Measurements from ENCODE around the gene NFIL3.

DNA sequence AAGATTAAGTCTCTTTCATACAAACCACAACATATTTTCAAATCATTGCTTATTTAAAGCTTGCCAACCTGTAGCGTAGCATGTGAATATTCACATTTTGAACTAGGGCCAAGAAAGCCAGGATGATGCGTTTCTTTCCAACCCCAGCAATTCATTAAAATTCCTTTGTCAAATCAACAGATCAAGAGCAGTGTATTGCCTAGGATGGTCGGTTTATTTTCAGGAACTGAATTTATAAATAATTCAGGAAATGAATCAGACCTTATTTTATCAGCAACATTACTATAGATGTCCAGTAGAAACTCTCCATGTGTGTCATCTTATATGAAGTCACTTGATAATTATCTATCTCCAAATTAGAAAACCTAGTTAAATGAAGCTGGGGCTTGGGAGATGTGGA, 48.7 kb downstream of the NFIL3 start:
- TF ChIP-seq, protein P1, sequence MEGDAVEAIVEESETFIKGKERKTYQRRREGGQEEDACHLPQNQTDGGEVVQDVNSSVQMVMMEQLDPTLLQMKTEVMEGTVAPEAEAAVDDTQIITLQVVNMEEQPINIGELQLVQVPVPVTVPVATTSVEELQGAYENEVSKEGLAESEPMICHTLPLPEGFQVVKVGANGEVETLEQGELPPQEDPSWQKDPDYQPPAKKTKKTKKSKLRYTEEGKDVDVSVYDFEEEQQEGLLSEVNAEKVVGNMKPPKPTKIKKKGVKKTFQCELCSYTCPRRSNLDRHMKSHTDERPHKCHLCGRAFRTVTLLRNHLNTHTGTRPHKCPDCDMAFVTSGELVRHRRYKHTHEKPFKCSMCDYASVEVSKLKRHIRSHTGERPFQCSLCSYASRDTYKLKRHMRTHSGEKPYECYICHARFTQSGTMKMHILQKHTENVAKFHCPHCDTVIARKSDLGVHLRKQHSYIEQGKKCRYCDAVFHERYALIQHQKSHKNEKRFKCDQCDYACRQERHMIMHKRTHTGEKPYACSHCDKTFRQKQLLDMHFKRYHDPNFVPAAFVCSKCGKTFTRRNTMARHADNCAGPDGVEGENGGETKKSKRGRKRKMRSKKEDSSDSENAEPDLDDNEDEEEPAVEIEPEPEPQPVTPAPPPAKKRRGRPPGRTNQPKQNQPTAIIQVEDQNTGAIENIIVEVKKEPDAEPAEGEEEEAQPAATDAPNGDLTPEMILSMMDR (conservative IDR thresholded peaks at IDR 0.05; ENCODE audit: low read depth, low read length) = no peak
- TF ChIP-seq ELK1 (IDR thresholded peaks at IDR 0.05; ENCODE audit: borderline replicate concordance, low read depth, low read length) (no peak), SMC3 (IDR thresholded peaks at IDR 0.05; ENCODE audit: low read depth, low read length) (no peak), POLR2A (IDR thresholded peaks at IDR 0.05; ENCODE audit: low read depth, low read length) (no peak), CEBPB (IDR thresholded peaks at IDR 0.05; ENCODE audit: low read depth, low read length) (no peak), RFX5 (IDR thresholded peaks at IDR 0.05; ENCODE audit: low read depth, low read length) (no peak), FOS (IDR thresholded peaks at IDR 0.05; ENCODE audit: low read depth, low read length) (no peak), MXI1 (IDR thresholded peaks at IDR 0.05; ENCODE audit: borderline replicate concordance, low read depth, low read length) (no peak), RAD21 (IDR thresholded peaks at IDR 0.05; ENCODE audit: low read length) (no peak), MAZ (IDR thresholded peaks at IDR 0.05; ENCODE audit: borderline replicate concordance, low read depth, low read length) (no peak), BHLHE40 (IDR thresholded peaks at IDR 0.05; ENCODE audit: low read depth, low read length) (no peak), MAFK (IDR thresholded peaks at IDR 0.05; ENCODE audit: low read depth, low read length) (no peak)
- TF ChIP-seq, protein P2, sequence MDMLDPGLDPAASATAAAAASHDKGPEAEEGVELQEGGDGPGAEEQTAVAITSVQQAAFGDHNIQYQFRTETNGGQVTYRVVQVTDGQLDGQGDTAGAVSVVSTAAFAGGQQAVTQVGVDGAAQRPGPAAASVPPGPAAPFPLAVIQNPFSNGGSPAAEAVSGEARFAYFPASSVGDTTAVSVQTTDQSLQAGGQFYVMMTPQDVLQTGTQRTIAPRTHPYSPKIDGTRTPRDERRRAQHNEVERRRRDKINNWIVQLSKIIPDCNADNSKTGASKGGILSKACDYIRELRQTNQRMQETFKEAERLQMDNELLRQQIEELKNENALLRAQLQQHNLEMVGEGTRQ (IDR thresholded peaks at IDR 0.05; ENCODE audit: low read depth, low read length) = no peak
